CD14-positive monocyte (primary cell): ENCODE results near the gene ERP27. TPM values are rescaled to one million over a fixed set of nuclear protein-coding genes. Genes with fewer than 3 reads are reported as not detected.

Source experiments
- DNase-seq, 3 donors: peaks; one replicate each; pipeline ENCODE4 v3.0.0-alpha.2; 2011 to 2022
- H2AFZ ChIP-seq: 2 replicates; pipeline ENCODE4 v1.6.0; 2012; ENCODE audit warnings: mild to moderate bottlenecking, low read depth, low read length, inconsistent platforms; ENCODE audit not compliant: insufficient read depth, poor library complexity, severe bottlenecking
- H3K27ac ChIP-seq, 2 donors: 1 replicate in 1 of 2; 2 replicates in 1 of 2; pipeline ENCODE4 v1.5.1; 2012 to 2013; ENCODE audit warnings: low read length in 2 of 2, control low read depth in 1 of 2, inconsistent platforms in 1 of 2, low read depth in 1 of 2, mild to moderate bottlenecking in 1 of 2
- H3K27me3 ChIP-seq, 2 donors: one replicate each; pipeline versions ENCODE4 v1.6.0 to v1.6.1; 2011 to 2013; ENCODE audit warnings: low read length in 2 of 2; ENCODE audit not compliant: control insufficient read depth in 2 of 2, insufficient read depth in 2 of 2
- H3K36me3 ChIP-seq, 2 donors: replicated peaks in 1 of 2; 1 replicate in 1 of 2; 2 replicates in 1 of 2; pipeline versions ENCODE4 v1.5.1 to v1.6.1; 2012 to 2013; ENCODE audit warnings: low read length in 2 of 2, control low read depth in 1 of 2, inconsistent platforms in 1 of 2, mild to moderate bottlenecking in 1 of 2; ENCODE audit not compliant: insufficient read depth in 2 of 2, control insufficient read depth in 1 of 2
- H3K4me1 ChIP-seq, 2 donors: 1 replicate in 1 of 2; 2 replicates in 1 of 2; pipeline versions ENCODE4 v1.5.1 to v1.6.1; 2012 to 2013; ENCODE audit warnings: low read length in 2 of 2, control low read depth in 1 of 2, inconsistent platforms in 1 of 2, mild to moderate bottlenecking in 1 of 2, moderate library complexity in 1 of 2; ENCODE audit not compliant: insufficient read depth in 2 of 2, control insufficient read depth in 1 of 2
- H3K4me2 ChIP-seq: replicated peaks from 2 replicates; pipeline ENCODE3; 2012; ENCODE audit warnings: low read length, moderate library complexity, mild to moderate bottlenecking; ENCODE audit not compliant: poor library complexity, severe bottlenecking; ENCODE audit errors: extremely low read depth
- H3K4me3 ChIP-seq, 3 experiments: fragments of 200-600 bp in 1 of 3; sonication (generic) in 1 of 3; replicated peaks in 1 of 3; 1 replicate in 2 of 3; 2 replicates in 1 of 3; pipeline ENCODE4 v1.5.1; 2011 to 2013; ENCODE audit warnings: low read length in 3 of 3, mild to moderate bottlenecking in 3 of 3, control low read depth in 2 of 3, low read depth in 2 of 3, inconsistent platforms in 1 of 3, moderate library complexity in 1 of 3
- H3K79me2 ChIP-seq: 2 replicates; pipeline ENCODE4 v1.6.0; 2012; ENCODE audit warnings: mild to moderate bottlenecking, control low read depth, inconsistent platforms, low read length, moderate library complexity; ENCODE audit not compliant: insufficient read depth
- H3K9ac ChIP-seq: 2 replicates; pipeline ENCODE4 v1.6.0; 2017; ENCODE audit warnings: low read length, mild to moderate bottlenecking; ENCODE audit not compliant: insufficient read depth, poor library complexity, severe bottlenecking
- H3K9me3 ChIP-seq, 2 donors: replicated peaks in 1 of 2; 1 replicate in 1 of 2; 2 replicates in 1 of 2; pipeline versions ENCODE4 v1.5.1 to v1.6.1; 2012 to 2013; ENCODE audit warnings: low read length in 2 of 2, control low read depth in 1 of 2; ENCODE audit not compliant: control insufficient read depth in 1 of 2, insufficient read depth in 1 of 2
- H4K20me1 ChIP-seq: 2 replicates; pipeline ENCODE4 v1.6.0; 2012; ENCODE audit warnings: mild to moderate bottlenecking, low read length, control low read depth, moderate library complexity; ENCODE audit not compliant: insufficient read depth
- H3K27ac Mint-ChIP-seq, 7 donors: one replicate each; pipeline ENCODE4 v1.8.0; 2020; ENCODE audit warnings: mild to moderate bottlenecking in 7 of 7, mixed read lengths in 7 of 7, moderate library complexity in 6 of 7, inconsistent platforms in 2 of 7
- H3K27me3 Mint-ChIP-seq, 3 donors: one replicate each; pipeline ENCODE4 v1.8.0; 2021 to 2022; ENCODE audit warnings: low read depth in 3 of 3, mild to moderate bottlenecking in 3 of 3, mixed read lengths in 3 of 3, moderate library complexity in 3 of 3, inconsistent platforms in 1 of 3
- H3K36me3 Mint-ChIP-seq, 2 donors: one replicate each; pipeline ENCODE4 v1.8.0; 2020; ENCODE audit warnings: mixed read lengths in 2 of 2, inconsistent platforms in 1 of 2, mild to moderate bottlenecking in 1 of 2
- H3K4me1 Mint-ChIP-seq: one replicate; pipeline ENCODE4 v1.8.0; 2020; ENCODE audit warnings: mild to moderate bottlenecking, mixed read lengths
- H3K4me3 Mint-ChIP-seq, 2 donors: one replicate each; pipeline ENCODE4 v1.8.0; 2020; ENCODE audit warnings: mild to moderate bottlenecking in 2 of 2, mixed read lengths in 2 of 2, moderate library complexity in 1 of 2
- H3K9me3 Mint-ChIP-seq, 7 donors: one replicate each; pipeline ENCODE4 v1.8.0; 2020 to 2022; ENCODE audit warnings: mixed read lengths in 7 of 7, mild to moderate bottlenecking in 6 of 7, moderate library complexity in 6 of 7, inconsistent platforms in 2 of 7
- CTCF ChIP-seq: fragments of 200-600 bp; IDR thresholded peaks from one replicate; pipeline ENCODE4 v1.8.0; 2022; ENCODE audit warnings: antibody characterized with exemption, mild to moderate bottlenecking
- WGBS: methylation state at CpG from one replicate; pipeline ENCODE4 v1.1.5; 2013; ENCODE audit warnings: missing lambda C conversion rate; ENCODE audit not compliant: insufficient coverage; 5-methylcytosine and 5-hydroxymethylcytosine counted together
- intact Hi-C, 2 donors: fragments of 100-400 bp; cut with micrococcal nuclease; formaldehyde crosslinking; loops; one replicate each; pipeline versions ENCODE4 v1.15.0 to v1.15.1; 2023
- polyA plus RNA-seq, 3 donors: library from polyadenylated mRNA; depleted of rRNA in 1 of 3; unstranded in 2 of 3; stranded (reverse) in 1 of 3; fragments of 300-500 nt in 2 of 3; fragments of >200 nt in 1 of 3; fragmentation: Illumina TruSeq in 2 of 3; gene quantifications; 1 replicate in 2 of 3; 2 replicates in 1 of 3; pipeline ENCODE4 v1.2.3, GENCODE V29; 2012 to 2021

Gene ERP27
- polyA plus RNA-seq, 3 donors, result 2.5 to 7.2 (median 2.5) TPM

- H3K36me3 Mint-ChIP-seq, result peaks cover 47 to 63% of the 10 kb centered on the region in 2 donors
Measured at GRCh38 chr12:14951851-14952250, 13.5 kb upstream of the ERP27 start.

More at GRCh38 chr12:14951851-14952250, 13.5 kb upstream of the ERP27 start:
- intact Hi-C loops, result loop anchor here in 1 of 2 donors (5.0 to 10.0 kb wide), 3 partner anchors 40 to 753 kb away; partner anchors contain the start of gene PLBD1
- H3K4me3 Mint-ChIP-seq, result peak overlapping the region in 1 of 2 donors; percentile 31
- DNase-seq, result peak in 1 of 3 donors; percentile 28
- peaks cover 0 to 2% (median 0%) of the 10 kb centered on the region in 7 donors for H3K9me3 Mint-ChIP-seq
- peaks cover 76% of the 10 kb centered on the region for H3K4me1 Mint-ChIP-seq
- WGBS, result no CpG with 5 or more reads among the region's 1 CpG
- Histone ChIP-seq H3K4me3 (peak overlapping the region in 1 of 3 experiments; percentile 3), H3K4me1 (peaks cover 85 to 86% of the 10 kb centered on the region in 2 donors), H3K27me3 (no peaks in the 10 kb centered on the region), H3K9ac (no peak overlapping the region), H3K9me3 (no peaks in the 10 kb centered on the region), H4K20me1 (peaks cover 97% of the 10 kb centered on the region), H3K79me2 (peaks cover 100% of the 10 kb centered on the region), H3K36me3 (peaks cover 41 to 42% of the 10 kb centered on the region in 2 donors), H3K27ac (peak overlapping the region; percentile 80 to 89), H2AFZ (no peak overlapping the region), H3K4me2 (peak overlapping the region; percentile 48)
- peak overlapping the region; percentile 90 to 99 (median 96) for H3K27ac Mint-ChIP-seq
- H3K27me3 Mint-ChIP-seq, result no peaks in the 10 kb centered on the region
- TF ChIP-seq CTCF, result no peak
